Testis (tissue), 2 donors: ENCODE results near the gene INSIG1.

Experiments
- POLR2A ChIP-seq: fragments of 450-650 bp; IDR thresholded peaks from one replicate; pipeline ENCODE4 v1.6.1; 2017; ENCODE audit warnings: antibody characterized with exemption, mild to moderate bottlenecking, moderate library complexity
- TF ChIP-seq, protein P1 (sequence below), 3 experiments: fragments of 450-650 bp in 2 of 3; fragments of 200-600 bp in 1 of 3; sonication (generic) in 1 of 3; IDR thresholded peaks; one replicate each; pipeline ENCODE4 v1.5.1; 2016 to 2019; ENCODE audit warnings: antibody characterized with exemption in 3 of 3, mild to moderate bottlenecking in 2 of 3, moderate library complexity in 1 of 3

DNA sequence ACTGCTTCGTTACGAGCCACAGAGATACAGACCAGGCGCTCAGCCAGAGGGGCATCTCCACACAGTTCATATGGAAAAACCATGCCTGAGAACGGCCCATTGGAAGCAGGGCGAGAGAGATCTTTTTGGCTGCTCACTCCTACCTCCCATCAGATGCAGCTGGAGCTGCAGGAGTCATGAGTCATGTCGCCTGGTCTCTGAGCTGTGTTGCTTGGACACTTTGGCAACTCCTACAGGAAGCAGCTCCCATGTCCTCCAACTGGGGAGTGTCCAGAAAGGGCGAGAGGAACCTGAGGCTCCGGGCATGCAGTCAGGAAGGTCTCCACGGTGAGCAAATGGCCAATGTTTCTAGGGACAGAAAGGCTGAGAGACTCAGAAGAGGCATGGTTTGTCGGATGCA lies 24.9 kb downstream of the INSIG1 start:
- TF ChIP-seq, protein P1, sequence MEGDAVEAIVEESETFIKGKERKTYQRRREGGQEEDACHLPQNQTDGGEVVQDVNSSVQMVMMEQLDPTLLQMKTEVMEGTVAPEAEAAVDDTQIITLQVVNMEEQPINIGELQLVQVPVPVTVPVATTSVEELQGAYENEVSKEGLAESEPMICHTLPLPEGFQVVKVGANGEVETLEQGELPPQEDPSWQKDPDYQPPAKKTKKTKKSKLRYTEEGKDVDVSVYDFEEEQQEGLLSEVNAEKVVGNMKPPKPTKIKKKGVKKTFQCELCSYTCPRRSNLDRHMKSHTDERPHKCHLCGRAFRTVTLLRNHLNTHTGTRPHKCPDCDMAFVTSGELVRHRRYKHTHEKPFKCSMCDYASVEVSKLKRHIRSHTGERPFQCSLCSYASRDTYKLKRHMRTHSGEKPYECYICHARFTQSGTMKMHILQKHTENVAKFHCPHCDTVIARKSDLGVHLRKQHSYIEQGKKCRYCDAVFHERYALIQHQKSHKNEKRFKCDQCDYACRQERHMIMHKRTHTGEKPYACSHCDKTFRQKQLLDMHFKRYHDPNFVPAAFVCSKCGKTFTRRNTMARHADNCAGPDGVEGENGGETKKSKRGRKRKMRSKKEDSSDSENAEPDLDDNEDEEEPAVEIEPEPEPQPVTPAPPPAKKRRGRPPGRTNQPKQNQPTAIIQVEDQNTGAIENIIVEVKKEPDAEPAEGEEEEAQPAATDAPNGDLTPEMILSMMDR (IDR thresholded peaks at IDR 0.05): no peak
- no peak for TF ChIP-seq POLR2A
